Brain pericyte (primary cell): ENCODE results near the gene SLC8A2.
"Not testable (repeated sequence)": the region's sequence is repeated elsewhere in the genome, so short reads cannot be mapped to it uniquely, and the experiment has no call there.

Experiments
- DNase-seq: peaks from one replicate; pipeline ENCODE4 v3.0.0-alpha.2; 2012; ENCODE audit warnings: low read depth, low spot score

The SLC8A2 gene

GRCh38 chr19:47411696-47412095, 60.0 kb downstream of the SLC8A2 start:
- not testable (repeated sequence) for DNase-seq

DNA sequence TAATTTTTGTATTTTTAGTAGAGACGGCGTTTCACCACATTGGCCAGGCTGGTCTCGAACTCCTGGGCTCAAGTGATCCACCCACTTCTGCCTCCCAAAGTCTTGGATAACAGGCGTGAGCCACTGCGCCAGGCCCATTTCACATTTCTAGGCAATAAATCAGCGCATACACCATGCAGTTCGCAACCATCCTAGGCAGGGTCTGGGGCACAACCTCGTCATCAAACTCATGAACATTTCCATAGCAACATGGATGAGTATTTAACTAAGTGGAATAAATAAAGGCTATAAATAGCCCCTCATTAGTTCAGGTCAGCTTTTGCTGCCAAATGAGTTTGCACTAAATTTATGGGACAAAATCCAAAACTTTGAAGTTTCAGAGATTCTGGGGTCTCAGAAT, 60.6 kb downstream of the SLC8A2 start:
- DNase-seq = no peak

DNA sequence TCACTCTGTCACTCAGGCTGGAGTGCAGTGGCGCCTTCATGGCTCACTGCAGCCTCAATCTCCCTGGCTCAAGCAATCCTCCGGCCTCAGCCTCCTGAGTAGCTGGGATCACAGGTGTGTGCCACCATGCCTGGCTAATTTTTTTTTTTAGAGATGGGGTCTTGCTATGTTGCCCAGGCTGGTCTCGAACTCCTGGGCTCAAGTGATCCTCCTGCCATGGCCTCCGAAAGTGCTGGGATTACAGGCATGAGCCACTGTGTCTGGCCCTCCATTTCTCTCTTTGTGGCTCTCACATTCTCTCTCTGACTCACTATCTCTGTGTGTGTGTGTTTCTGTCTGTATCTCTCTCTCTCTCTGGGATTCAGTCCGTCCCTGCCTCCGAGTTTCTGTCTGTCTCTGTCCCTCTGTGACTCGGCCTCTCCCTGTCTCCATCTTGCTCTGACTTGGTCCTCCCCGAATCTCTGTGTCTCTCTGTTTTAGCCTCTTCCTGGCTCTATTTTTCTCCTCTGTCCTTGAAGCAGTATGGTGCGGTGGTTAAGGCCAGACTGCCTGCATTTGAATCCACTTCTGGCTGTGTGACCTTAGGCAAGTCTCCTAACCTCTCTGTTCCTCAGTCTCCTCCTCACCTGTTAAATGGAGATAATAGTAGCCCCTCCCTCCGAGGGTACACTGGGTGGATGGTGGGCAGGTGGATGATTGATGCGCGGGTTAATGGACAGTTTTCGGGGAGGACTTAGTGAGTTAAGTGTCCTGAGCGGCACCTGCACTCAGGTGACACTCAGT, 63.3 kb downstream of the SLC8A2 start:
- DNase-seq = no peak

GRCh38 chr19:47407417-47407774, 64.3 kb downstream of the SLC8A2 start:
- no peak for DNase-seq

DNA sequence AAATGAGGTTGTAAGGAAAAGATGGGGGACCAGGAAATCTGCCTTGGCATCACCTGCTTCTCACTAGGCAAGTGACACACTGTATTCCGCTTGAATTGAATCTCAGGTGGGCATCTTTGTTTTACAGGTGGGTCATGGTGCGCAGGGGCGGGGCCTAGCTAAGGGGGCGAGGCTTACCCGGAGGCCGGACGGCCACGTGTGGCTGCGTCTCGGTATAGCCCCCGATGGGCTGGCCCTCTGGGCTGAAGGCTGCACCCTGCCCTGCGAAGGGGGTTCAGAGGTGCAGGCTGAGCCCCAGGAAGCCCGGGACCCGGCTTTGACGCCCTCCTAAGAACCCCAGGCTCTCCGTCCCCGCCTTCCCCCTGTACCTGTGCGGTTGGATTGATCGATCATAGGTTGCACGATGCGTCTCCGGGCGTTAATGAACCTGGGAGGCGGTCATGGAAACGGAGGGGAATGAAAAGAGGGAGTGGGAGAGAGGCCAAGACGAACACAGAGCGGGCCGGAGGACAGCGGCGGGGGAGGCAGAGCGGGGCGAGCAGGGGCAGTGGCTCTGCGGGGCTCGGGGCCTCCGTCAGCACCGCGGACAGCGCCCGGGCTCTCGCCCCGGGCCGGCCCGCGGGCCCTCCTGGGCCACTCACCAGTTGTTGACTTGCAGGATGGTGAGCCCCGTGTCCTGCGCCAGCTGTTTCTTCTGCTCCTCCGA, 64.8 kb downstream of the SLC8A2 start:
- no peak for DNase-seq

DNA sequence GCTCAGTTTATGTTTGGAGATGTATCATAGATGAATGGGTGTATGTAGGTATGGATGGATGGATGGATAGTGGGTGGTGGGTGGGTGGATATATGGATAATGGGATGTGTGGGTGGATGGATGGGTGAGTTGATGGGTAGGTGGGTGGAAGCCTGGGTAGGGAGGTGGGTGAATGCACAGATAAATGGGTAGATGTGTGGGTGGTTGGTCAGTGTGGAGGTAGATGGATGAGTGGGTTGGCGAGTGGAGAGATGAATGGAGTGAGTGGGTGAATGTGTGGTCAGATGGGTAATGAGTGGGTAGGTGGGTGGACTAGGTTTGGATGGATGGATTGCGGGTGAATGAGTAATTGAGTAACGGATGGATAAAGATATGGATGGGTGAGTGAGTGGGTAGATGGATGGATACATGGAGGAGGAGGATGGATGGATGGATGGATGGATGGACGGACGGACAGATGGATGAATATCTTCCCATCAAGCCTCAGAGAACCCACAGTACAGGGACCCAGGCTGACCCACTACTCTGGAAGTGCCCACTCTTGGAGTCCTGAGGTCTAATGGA, 65.8 kb downstream of the SLC8A2 start:
- no peak for DNase-seq

DNA sequence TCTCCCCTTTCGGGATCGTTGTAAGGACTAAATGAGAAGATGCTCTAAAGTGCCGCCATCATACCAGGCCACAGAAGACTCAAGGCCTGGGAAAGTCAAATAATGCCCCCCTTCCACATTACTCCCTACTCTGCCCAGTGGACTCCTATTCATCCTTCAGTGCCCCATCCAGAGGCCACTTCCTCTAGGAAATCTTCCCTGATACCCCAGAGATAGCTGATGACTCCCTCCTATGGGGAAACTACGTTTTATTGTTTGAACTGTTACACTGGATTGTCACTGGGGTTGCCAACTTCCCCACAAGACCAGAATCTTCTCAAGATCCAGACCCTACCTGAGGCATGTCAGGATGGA, 66.5 kb downstream of the SLC8A2 start:
- DNase-seq = no peak

GRCh38 chr19:47404334-47405196, 67.1 kb downstream of the SLC8A2 start:
- no peak for DNase-seq

DNA sequence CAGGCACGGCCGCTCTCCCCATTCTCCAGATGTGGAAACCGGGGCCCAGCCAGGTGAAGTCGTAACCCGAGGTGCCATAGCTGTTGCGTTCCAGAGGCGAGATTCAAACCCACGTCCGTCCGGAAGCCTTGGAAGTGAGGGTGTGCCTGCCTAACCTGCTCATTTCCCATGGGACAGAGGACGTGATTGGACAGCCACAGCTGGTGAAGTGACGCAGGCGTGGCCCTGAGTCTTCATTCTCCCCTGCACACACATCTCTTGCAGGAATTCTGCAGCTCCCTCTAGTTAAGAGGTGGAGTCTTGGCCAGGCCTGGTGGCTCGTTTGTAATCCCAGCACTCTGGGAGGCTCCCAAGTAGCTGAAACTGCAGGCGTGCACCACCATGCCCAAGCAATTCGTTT, 69.2 kb downstream of the SLC8A2 start:
- no peak for DNase-seq

- no peak for DNase-seq
Observed at GRCh38 chr19:47398707-47399597, 72.7 kb downstream of the SLC8A2 start.

GRCh38 chr19:47391510-47392223, 80.0 kb downstream of the SLC8A2 start:
- no peak for DNase-seq

DNA sequence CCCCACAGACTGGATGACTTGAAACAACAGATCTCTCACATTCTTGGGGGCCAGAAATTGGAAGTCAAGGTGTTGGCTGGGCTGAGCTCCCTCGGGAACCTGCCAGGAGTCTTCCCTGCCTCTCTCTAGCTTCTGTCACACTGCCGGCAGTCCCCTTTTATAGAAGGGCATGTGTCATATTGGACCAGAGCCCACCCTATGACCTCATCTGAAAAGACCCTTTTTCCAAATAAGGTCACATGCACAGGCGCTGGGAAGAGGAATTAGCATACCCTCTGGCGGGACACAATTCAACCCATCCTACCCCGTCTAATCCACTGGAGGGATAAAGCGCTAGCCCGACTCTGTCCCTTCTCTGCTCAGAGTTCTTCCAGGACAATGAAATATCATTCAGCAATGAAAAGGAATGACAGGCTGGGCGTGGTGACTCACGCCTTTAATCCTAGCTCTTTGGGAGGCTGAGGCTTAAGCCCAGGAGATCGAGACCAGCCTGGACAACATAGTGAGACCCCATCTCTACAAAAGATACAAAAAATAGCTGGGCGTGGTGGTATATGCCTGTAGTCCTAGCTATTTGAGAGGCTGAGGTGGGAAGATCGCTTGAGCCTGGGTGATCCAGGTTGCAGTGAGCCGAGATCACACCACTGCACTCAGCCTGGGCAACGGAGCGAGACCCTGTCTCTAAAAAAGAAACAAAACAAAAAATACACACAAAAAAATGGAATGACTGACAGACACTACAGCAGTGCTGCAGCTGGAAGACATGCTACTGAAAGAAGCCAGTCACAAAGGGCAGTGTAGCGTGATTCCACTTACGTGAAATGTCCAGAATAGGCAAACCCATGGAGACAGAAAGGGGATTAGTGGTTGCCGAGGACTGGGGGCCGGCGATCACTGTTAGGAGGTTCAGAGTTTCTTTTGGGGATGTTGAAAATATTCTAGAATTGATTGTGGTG, 80.9 kb downstream of the SLC8A2 start:
- DNase-seq = no peak

DNA sequence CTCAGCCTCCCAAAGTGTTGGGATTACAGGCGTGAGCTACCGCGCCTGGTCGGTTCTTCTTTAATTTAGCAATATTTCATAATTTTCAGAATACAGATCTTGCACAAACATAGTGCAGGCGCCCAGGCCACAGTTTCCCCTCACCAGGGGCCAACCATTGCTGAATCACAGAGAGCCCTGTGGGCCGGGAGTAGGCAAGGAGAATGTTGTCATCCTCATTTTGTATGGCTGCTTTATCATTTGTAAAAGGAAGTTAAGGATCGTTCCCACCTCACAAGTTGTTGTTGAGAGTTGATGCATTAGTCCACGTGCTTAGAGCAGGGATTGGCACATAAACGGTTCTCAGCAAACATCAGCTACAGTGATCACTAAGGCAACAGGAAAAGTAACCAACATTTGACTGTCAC, 82.5 kb downstream of the SLC8A2 start:
- DNase-seq = no peak

DNA sequence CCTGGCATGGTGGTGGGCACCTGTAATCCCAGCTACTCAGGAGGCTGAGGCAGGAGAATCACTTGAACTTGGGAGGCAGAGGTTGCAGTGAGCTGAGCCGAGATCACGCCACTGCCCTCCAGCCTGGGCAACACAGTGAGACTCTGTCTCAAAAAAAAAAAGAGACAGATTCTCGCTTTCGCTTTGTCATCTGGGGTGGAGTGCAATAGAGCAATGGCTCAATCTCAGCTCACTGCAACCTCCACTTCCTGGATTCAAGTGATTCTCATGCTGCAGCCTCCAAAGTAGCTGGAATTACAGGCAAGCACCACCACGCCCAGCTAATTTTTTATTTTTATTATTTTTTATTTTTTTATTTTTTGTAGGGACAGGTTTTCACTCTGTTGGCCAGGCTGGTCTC, 83.0 kb downstream of the SLC8A2 start:
- not testable (repeated sequence) for DNase-seq

DNA sequence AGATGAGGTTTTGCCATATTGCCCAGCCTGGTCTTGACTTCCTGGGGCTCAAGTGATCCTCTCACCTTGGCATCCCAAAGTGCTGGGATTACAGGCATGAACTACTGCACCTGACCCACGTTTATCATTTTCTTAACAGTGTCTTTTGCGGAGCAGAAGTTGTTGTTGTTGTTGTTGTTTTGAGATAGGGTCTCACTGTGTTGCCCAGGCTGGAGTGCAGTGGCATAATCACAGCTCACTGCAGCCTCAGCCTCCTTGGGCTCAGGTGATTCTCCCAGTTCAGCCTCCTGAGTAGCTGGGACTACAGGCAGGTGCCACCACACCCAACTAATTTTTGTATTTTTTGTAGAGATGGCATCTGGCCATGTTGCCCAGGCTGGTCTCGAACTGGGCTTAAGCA, 84.1 kb downstream of the SLC8A2 start:
- not testable (repeated sequence) for DNase-seq

DNA sequence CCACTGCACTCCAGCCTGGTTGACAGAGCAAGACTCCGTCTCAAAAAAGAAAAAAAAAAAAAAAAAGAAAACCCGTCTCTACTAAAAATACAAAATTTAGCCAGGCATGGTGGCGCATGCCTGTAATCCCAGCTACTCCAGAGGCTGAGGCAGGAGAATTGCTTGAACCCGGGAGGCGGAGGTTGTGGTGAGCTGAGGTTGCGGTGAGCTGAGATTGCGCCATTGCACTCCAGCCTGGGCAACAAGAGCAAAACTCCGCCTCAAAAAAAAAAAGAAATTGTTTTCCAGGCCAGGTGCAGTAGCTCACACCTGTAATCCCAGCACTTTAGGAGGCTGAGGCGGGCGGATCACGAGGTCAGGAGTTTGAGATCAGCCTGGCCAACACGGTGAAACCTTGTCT, 85.1 kb downstream of the SLC8A2 start:
- DNase-seq = not testable (repeated sequence)

DNA sequence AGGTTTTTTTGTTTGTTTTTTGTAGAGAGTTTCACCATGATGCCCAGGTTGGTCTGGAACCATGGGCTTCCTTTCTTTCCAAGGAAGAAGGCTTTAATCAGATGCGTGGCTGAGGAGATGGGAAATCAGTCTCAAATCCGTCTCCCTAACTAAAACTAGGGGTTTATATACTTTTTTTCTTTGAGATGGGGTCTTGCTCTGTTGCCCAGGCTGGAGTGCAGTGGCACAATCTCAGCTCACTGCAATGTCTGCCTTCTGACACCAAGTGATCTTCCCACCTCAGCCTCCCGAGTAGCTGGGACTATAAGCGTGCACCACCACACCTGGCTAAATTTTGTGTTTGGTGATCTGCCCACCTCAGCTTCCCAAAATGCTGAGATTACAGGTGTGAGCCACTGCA, 87.2 kb downstream of the SLC8A2 start:
- not testable (repeated sequence) for DNase-seq

- not testable (repeated sequence) for DNase-seq
Observed at GRCh38 chr19:47383890-47384289, 87.8 kb downstream of the SLC8A2 start.

- no peak for DNase-seq
Observed at GRCh38 chr19:47381653-47382279, 89.9 kb downstream of the SLC8A2 start.
